Measurements from ENCODE around the gene SLC26A1.

DNA sequence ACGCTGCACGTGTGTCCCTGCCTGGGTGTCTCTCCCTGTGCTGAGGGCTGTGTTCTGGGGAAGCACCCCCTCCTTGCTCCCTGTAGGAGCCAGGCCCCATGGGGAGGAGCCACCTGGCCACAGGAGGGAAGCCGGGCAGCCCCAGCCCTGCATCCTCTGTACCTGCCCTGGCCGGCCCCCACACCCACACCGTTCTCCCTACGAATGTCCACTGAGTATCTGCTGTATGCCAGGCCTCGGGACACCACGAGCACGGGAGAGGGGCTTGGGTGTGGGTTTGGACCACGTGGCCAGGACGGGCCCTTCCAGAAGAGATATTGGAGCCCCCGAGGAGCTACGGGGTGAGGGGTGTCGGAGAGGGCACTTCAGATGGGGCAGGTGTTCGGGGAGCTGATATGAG, 24.5 kb upstream of the SLC26A1 start:
- TF ChIP-seq, protein P1, sequence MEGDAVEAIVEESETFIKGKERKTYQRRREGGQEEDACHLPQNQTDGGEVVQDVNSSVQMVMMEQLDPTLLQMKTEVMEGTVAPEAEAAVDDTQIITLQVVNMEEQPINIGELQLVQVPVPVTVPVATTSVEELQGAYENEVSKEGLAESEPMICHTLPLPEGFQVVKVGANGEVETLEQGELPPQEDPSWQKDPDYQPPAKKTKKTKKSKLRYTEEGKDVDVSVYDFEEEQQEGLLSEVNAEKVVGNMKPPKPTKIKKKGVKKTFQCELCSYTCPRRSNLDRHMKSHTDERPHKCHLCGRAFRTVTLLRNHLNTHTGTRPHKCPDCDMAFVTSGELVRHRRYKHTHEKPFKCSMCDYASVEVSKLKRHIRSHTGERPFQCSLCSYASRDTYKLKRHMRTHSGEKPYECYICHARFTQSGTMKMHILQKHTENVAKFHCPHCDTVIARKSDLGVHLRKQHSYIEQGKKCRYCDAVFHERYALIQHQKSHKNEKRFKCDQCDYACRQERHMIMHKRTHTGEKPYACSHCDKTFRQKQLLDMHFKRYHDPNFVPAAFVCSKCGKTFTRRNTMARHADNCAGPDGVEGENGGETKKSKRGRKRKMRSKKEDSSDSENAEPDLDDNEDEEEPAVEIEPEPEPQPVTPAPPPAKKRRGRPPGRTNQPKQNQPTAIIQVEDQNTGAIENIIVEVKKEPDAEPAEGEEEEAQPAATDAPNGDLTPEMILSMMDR (IDR thresholded peaks at IDR 0.05), result no peak
- no peak for TF ChIP-seq POLR2A (IDR thresholded peaks at IDR 0.05)
